Activated naive CD4-positive, alpha-beta T cell (primary cell): Measurements from ENCODE around the gene ENOX1.
"Not testable (repeated sequence)": the region's sequence is repeated elsewhere in the genome, so short reads cannot be mapped to it uniquely, and the experiment has no call there.

ENCODE experiments used
- DNase-seq, 4 experiments: peaks; one replicate each; lab custom pipeline; 2025; lab: John Stamatoyannopoulos, UW

ENOX1 gene

DNA sequence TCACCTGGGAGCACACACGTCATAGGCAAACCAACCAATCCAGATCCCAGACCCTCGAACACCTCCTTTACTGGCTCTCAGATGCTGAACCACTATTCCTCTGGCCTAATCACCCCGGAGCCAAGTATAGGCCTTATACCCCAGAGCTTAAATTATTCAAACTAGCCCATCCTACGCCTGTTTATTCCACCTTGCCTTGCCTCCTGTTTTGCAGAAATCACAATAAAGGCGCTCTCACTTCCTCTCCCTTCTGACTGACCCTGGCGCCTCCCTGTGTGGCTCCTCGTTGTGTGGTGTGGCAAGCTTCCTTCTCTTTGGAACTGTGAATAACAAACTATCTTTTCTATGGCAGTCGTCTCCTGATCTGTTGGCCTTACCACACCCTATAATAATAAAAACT is 354.9 kb downstream of the ENOX1 start:
- no peak for DNase-seq

- DNase-seq: no peak
Observed at GRCh38 chr13:43431290-43431716, 355.5 kb downstream of the ENOX1 start.

DNA sequence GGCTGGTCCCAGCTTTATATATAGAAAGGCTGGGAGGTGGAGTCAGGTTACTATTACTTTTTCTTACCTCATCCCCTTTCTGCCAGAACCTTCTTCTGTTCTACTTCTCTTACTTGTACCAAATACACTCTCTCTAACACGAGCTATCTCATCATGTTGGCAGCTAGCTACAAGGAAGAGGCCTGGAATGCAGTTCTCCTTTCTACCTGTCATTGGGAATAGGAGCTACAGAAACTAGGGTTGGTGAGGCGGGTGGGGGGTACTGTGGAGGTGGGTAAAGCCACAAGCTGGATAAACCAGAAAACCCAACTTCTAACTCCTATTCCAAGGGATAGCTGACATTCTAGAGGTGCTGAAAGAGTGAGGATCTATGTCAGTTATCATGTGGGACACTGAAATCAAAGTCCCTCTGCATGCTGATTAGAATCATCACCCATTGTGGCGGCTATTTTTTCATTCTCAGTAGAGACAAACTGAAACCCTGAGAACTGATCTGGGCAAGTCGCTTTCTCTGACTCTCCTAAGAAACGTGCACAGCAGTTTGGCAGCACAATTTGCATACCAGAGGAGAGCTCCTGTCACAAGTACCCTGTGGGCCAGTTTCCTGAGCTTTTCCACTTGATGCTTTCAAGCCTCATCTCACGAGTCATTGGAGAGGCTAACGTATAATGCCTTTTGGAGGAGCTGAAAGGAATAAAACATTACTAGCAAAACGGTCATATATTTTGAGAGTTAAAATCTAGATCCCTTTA is 358.1 kb downstream of the ENOX1 start:
- DNase-seq: no peak

- no peak for DNase-seq
Observed at GRCh38 chr13:43426355-43426754, 360.4 kb downstream of the ENOX1 start.

DNA sequence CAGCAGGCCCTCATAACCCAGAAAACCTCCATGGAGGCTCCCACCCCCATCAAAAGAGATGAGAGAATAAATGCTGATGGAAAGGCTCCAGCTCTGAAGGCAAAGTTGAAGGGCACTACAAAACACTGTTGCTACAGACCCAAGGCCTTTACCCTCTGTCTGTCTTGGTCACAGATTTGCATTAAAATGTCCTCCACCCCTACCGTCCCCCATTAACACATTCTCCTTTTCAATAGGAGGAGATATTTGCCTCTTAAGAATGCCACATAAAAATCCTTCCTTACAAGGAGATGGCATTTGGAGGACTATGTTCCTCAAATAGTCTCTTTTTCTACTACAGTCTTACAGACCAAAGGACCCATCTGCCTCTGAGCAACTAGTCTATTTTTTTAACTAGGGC is 361.5 kb downstream of the ENOX1 start:
- DNase-seq: no peak

DNA sequence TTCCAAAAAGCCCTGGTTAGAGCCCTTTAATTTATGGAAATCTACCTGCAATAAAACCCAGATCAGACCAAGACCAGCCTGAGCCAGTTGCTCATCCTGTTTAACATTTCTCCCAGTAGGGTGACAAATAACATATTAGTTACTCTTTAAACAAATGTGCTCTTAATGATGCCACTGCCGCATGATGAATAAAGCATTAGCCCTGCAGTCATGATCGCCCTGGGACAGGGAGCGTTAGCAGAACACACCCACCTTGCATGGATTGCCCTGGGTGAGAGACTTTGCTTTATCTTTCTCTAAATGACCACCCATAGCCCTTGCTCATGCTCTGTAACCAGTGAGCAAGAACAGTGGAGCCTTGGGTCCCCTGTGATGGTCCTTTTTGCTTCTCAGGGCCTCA is 362.4 kb downstream of the ENOX1 start:
- DNase-seq: no peak

- no peak for DNase-seq
Observed at GRCh38 chr13:43422116-43422515, 364.7 kb downstream of the ENOX1 start.

- DNase-seq: not testable (repeated sequence)
Observed at GRCh38 chr13:43416842-43417241, 369.9 kb downstream of the ENOX1 start.

DNA sequence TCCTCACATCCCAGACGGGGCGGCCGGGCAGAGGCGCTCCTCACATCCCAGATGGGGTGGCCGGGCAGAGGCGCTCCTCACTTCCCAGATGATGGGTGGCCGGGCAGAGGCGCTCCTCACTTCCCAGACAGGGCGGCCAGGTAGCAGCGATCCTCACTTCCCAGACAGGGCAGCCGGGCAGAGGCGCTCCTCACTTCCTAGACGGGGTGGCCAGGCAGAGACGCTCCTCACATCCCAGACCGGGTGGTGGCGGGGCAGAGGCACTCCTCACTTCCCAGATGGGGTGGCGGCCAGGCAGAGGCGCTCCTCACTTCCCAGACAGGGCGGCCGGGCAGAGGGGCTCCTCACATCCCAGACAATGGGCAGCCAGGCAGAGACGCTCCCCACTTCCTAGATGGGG is 370.4 kb downstream of the ENOX1 start:
- DNase-seq: not testable (repeated sequence)

GRCh38 chr13:43415903-43416391 is 370.8 kb downstream of the ENOX1 start:
- DNase-seq: not testable (repeated sequence)

- DNase-seq: no peak
Observed at GRCh38 chr13:43414111-43414510, 372.7 kb downstream of the ENOX1 start.

DNA sequence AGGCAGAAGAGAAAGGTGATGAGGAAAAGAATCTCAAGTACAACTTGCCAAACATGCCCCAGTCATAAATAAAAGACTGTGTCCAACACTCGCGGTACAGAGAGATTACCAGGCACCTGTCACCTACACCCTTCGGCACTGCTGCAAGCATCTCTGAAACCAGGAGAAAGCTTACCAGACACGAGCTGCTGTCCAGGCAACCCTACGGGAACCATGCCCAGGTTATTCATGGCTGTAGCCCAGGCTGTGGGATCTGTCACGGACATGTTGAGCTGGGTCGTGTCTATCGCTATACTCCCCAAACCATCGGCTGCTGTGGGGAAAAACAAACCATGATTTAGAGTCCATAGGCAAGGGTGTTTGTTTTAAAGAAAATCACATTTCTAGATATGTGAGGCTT is 375.0 kb downstream of the ENOX1 start:
- DNase-seq: no peak

- DNase-seq: no peak
Observed at GRCh38 chr13:43411211-43411610, 375.6 kb downstream of the ENOX1 start.

- no peak for DNase-seq
Observed at GRCh38 chr13:43408274-43408673, 378.5 kb downstream of the ENOX1 start.

DNA sequence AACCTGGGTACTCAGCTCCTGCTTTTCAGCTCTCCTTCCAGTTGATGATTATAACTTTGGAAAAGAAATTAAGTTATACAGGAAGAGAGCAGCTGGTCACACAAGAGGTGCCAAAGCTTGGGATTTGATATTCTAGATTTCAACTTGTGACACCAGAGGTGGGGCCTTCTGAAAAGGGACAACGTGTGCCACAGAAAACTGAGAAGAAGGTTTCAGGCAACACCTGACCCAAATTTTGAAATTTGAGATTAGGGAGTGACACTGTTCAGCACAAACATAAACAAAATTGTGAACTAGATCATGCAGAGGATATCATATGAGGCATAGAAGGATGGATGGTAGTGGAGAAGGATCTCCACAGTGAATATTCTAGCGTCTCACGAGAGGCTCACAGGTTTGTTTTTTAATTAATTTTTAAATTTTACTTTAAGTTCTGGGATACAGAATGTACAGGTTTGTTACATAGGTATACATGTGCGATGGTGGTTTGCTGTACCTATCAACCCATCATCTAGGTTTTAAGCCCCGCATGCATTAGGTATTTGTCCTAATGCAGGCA is 379.7 kb downstream of the ENOX1 start:
- no peak for DNase-seq

DNA sequence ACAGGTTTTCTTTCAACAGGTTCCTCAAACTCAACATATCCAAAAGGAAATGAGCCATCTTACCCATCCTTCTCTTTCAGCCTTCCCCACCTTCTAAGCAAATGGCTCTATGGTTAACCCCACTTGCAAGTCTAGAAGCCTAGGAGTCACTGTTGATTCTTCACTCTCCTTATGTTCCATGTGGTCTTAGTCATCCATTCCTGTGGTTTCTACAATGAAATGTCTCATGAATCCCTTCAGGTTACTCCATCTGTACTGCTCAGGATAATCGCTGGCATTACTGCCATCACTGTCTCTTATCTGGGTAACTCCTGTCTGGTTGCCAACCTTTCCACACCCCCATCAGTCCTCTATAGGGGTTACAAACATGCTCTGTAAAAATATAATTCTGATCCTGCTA is 381.3 kb downstream of the ENOX1 start:
- DNase-seq: no peak

DNA sequence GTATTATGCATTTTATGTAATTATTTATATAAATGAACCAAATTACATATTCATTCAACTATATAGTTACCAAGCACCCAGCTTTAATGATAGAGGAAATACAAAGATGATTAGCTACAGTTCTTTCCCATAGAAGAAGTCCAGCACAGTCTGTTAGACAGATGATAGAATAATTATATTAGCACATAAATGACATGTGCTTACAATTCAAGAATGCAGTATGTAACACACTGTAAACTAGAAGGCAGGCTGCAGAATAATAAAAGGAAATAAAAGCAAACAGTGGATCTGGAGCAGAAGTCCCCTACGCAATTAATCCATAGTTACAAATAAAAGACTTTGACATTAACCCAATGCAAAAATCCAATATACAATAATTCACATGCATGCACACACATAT is 384.4 kb downstream of the ENOX1 start:
- DNase-seq: no peak

DNA sequence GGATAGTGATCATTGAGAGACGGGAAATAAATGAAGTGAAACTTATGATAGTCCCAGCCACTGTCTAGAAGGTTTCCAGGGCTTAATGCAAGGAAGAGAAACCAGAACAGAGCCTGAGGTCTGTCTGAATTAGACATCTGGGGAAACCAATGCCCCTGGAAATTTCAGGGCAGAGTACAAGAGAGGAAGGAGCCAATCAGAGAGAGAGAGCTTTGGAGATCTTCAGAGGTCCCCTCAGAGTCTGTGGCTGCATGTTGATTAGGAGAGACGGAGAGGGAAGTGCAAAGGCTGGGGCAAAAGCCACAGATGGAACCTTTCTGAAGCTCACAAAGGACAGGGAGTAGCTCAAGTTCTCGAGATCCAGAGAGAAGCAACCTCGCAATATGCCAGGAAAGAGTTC is 385.4 kb downstream of the ENOX1 start:
- no peak for DNase-seq

DNA sequence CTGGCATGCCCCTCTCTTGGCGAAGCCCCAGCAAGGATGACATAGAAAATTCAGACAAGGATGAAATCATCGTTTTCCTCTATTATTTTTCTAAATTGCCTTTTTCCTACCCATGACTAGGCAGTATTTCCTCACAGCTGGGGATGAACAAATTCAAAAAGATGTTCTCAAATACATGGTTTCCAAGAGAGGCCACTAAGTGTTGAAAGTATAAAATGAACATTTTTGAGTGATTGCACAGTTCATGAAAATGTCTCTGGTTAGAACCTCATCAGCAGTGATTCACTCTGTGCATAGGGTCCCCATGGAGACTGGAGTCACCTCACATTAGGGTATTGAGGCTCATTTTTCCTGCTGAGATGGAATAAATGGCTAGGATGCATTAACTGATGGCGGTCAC is 389.7 kb downstream of the ENOX1 start:
- no peak for DNase-seq

DNA sequence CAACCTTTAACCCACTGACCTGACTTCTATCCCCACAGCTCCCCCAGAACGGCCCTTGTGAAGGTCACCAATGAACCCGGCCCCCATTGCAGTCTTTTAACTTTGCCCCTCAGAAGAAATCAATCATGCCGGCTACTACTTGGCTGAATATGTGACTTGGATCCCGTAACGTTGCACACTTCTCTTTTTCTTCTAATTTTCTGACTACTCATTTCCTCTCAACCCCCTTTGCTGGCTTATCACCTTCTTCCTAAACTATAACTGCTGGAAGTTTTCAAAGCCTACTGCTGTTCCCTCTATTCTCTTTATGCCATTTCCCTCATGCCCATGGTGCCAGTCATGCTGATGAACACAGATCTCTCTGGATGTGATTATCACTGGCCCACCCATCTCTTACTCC is 395.7 kb downstream of the ENOX1 start:
- DNase-seq: no peak

GRCh38 chr13:43390619-43391018 is 396.2 kb downstream of the ENOX1 start:
- DNase-seq: no peak

GRCh38 chr13:43389983-43390382 is 396.8 kb downstream of the ENOX1 start:
- DNase-seq: no peak

DNA sequence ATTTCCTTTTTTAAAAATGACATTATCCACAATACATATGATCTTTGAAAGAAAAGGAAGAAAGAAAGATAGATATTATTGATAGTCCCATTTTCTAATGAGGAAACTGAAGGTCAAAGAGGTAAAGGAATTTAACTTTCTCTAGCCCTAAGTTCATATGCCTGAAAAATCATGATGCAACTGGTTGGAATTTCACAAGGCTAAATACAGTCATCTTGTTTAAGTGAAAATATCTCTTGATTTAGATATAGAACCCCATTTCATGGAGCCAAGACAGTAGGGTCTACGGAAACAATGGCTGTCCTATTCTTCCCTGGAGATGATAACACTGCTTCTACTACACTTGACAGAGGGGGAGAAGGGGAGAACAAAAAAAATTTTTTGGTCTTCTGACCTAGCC is 397.2 kb downstream of the ENOX1 start:
- no peak for DNase-seq
